ENCODE data around the gene MATCAP1. TPM values are rescaled to one million over a fixed set of nuclear protein-coding genes. Genes with fewer than 3 reads are reported as not detected.

MATCAP1 gene
- total RNA-seq, 1 donor from 2014 or later: 29.0 TPM

DNA sequence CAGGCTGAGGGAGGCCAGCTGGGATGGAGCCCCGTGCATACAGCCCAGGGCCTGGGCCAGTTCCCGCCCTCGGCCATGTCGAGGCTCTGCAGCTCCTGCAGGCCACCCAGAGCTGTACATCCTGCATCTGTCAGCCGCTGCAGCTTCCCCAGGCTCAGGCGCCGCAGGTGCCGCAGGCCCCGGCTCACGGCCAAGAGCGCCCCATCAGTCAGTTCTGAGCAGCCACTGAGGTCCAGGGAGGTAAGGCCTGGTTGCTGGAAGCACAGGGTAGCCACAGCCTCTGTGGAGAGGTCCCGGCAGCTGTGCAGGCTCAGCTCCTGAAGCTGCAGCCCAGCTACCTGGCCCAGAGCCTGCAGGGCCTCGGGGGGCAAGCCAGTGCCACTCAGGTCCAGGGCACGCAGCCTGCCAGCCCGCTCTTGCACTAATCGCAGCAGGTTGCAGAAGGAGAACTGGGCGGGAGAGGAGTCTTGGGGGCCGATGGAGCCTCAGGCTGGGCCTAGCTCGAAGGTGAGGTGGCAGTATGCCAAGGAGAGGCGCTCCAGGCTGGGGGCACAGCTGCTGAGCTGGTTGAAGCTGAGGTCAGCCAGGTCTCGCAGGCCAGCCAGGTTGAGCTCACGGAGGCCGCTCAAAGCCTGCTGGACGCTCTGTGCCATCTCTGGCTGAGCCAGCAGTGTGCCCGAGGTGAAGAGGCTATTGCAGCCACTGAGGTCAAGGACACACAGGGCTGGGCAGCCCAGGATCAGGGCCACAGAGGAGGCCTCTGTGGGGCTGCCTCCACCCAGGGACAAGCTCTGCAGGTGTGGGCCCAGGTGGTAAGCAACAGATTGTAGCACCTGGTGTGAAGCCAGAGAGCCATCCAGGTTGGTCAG is 26.5 kb upstream of the MATCAP1 start:
- intact Hi-C loops (cut with DNase I): no loop called here
- Histone ChIP-seq H3K9me3 (no peaks in the 10 kb centered on the region), H3K27me3 (ENCODE audit: low read depth) (no peaks in the 10 kb centered on the region), H3K36me3 (no peaks in the 10 kb centered on the region), H3K27ac (no peak overlapping the region), H3K4me1 (peaks cover under 1% of the 10 kb centered on the region), H3K4me3 (no peak overlapping the region)
- no peak for TF ChIP-seq CTCF (IDR thresholded peaks at IDR 0.05)
- DNase-seq (no peak), ATAC-seq (no peak)

DNA sequence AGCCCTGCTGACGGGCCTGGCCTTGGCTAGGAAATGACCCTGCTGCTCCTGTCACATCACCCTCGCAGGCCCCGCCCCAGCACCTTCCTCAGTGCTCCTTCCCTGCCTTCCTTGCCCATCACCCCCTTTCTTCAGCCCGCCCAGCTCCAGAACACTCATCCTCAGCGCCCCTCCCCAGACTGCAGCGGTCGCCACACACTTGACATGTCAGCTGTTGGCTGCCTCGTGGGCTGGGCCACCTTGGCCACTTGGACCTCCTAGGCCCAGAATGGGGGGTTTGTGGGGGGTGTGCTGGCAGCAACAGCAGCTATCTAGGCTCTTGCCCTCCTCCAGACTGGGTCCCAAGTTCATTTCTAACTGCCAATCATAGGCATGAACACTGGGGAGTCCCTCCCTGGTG is 25.8 kb upstream of the MATCAP1 start:
- Histone ChIP-seq H3K9me3 (no peaks in the 10 kb centered on the region), H3K36me3 (no peaks in the 10 kb centered on the region), H3K27me3 (ENCODE audit: low read depth) (no peaks in the 10 kb centered on the region), H3K27ac (no peak overlapping the region), H3K4me1 (no peaks in the 10 kb centered on the region), H3K4me3 (no peak overlapping the region)
- intact Hi-C loops (cut with DNase I): no loop called here
- ATAC-seq: no peak
- TF ChIP-seq CTCF (IDR thresholded peaks at IDR 0.05): no peak
- no peak for DNase-seq

DNA sequence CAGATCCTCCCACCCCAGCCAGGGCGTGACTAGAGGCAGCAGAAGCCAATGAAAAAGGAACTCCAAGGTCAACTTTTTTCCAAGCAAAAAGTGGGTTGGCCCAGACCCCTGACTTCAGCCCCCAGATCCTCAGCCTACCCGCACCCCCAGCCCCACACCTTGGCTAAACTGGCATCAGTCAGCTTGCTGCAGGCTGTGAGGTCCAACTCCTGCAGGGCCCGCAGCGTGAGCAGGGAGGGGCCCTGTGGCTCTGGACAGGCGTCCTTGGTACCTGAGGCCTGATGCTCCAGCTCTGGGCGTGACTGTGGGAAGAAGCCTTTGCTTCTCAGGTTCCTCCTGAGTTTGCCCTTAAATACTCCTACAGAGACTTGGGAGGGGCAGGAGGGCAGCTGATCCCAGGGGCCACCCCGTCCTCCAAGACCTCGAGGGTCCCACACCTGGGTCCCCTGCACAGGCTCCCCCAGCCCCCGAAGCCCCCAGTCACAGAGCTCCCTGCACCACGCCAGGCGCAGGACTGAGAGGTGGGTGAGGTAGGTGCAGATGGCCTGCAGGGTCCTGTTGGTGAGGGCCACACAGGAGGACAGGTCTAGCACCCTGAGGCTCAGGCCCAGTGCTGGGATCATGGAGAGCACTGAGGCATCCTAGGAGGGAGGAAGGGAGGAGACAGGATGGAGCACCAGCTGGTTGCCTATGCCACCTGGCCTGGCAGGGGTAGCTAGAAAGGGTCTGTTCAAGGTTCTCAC is 24.6 kb upstream of the MATCAP1 start:
- DNase-seq (no peak), ATAC-seq (no peak)
- peaks cover 10% of the 10 kb centered on the region for H3K36me3 ChIP-seq
- H3K27me3 ChIP-seq (ENCODE audit: low read depth): no peaks in the 10 kb centered on the region
- TF ChIP-seq CTCF (IDR thresholded peaks at IDR 0.05): no peak
- no peak overlapping the region for H3K4me3 ChIP-seq
- no peaks in the 10 kb centered on the region for H3K9me3 ChIP-seq
- intact Hi-C loops (cut with DNase I): no loop called here
- H3K27ac ChIP-seq: no peak overlapping the region
- no peaks in the 10 kb centered on the region for H3K4me1 ChIP-seq

GRCh38 chr16:67207249-67208091 is 23.7 kb upstream of the MATCAP1 start:
- Histone ChIP-seq H3K9me3 (no peaks in the 10 kb centered on the region), H3K36me3 (peaks cover 18% of the 10 kb centered on the region), H3K4me1 (no peaks in the 10 kb centered on the region), H3K27me3 (ENCODE audit: low read depth) (no peaks in the 10 kb centered on the region), H3K27ac (no peak overlapping the region), H3K4me3 (no peak overlapping the region)
- TF ChIP-seq CTCF (IDR thresholded peaks at IDR 0.05): no peak
- DNase-seq (no peak), ATAC-seq (no peak)
- intact Hi-C loops (cut with DNase I): no loop called here

DNA sequence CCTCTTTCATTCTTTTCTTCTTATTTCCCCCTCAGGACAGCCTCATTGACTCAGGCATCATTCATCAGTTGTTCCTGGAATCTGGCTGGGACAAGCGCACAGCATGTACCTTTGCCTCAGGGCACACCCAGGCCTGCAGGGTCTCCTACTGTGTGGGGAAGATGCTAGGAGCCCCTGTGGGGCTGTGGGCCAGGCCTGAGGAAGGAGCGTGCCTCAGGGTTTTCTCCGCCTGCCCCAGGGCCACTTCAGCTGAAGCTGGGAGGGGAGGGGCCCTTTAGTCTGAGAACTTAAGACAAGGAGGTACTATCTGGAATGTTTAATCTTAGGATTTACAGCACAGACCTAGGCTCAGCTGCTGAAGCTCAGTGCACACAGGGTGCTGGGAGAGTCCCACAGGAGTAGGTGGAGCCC is 23.1 kb upstream of the MATCAP1 start:
- Histone ChIP-seq H3K9me3 (no peaks in the 10 kb centered on the region), H3K36me3 (peaks cover 25% of the 10 kb centered on the region), H3K27me3 (ENCODE audit: low read depth) (no peaks in the 10 kb centered on the region), H3K27ac (no peak overlapping the region), H3K4me1 (no peaks in the 10 kb centered on the region), H3K4me3 (no peak overlapping the region)
- no peak for DNase-seq
- no peak for ATAC-seq
- intact Hi-C loops (cut with DNase I): no loop called here
- no peak for TF ChIP-seq CTCF (IDR thresholded peaks at IDR 0.05)
